Activated CD4-positive, alpha-beta T cell treated with anti-CD3 and anti-CD28 coated beads, Interleukin-2, amount 10 ng/mL, durations not matched to agents 7 days and 5 days (primary cell): Measurements from ENCODE around the gene KIZ. TPM values are rescaled to one million over a fixed set of nuclear protein-coding genes. Genes with fewer than 3 reads are reported as not detected.

Source experiments
- CTCF ChIA-PET: fragments of 350-600 bp; sonication (Branson Sonifier 250); formaldehyde crosslinking; loops from one replicate; lab custom pipeline; 2021; ENCODE audit warnings: antibody characterized with exemption; lab: Charles Lee
- POLR2A ChIA-PET: fragments of 350-600 bp; sonication (Branson Sonifier 250); formaldehyde crosslinking; loops from one replicate; lab custom pipeline; 2021; ENCODE audit warnings: antibody characterized with exemption; lab: Charles Lee
- DNase-seq: peaks from one replicate; pipeline ENCODE4 v3.0.0-alpha.2; 2020
- H3K27ac Mint-ChIP-seq: one replicate; pipeline ENCODE4 v1.8.0; 2021; ENCODE audit warnings: mild to moderate bottlenecking, moderate library complexity, mixed read lengths
- H3K27me3 Mint-ChIP-seq: one replicate; pipeline ENCODE4 v1.8.0; 2021; ENCODE audit warnings: mixed read lengths
- H3K36me3 Mint-ChIP-seq: one replicate; pipeline ENCODE4 v1.8.0; 2021; ENCODE audit warnings: low read depth, mixed read lengths
- H3K4me1 Mint-ChIP-seq: one replicate; pipeline ENCODE4 v1.8.0; 2021; ENCODE audit warnings: mixed read lengths
- H3K4me3 Mint-ChIP-seq: one replicate; pipeline ENCODE4 v1.8.0; 2021; ENCODE audit warnings: mild to moderate bottlenecking, moderate library complexity, mixed read lengths
- H3K9me3 Mint-ChIP-seq: one replicate; pipeline ENCODE4 v1.8.0; 2021; ENCODE audit warnings: mixed read lengths
- total RNA-seq, 2 experiments: library from RNA; stranded (reverse); gene quantifications; one replicate each; pipeline ENCODE4 v1.2.3, GENCODE V29; 2021

Gene KIZ
- total RNA-seq, 2 experiments from 2014 or later = 13.6 to 15.3 TPM

DNA sequence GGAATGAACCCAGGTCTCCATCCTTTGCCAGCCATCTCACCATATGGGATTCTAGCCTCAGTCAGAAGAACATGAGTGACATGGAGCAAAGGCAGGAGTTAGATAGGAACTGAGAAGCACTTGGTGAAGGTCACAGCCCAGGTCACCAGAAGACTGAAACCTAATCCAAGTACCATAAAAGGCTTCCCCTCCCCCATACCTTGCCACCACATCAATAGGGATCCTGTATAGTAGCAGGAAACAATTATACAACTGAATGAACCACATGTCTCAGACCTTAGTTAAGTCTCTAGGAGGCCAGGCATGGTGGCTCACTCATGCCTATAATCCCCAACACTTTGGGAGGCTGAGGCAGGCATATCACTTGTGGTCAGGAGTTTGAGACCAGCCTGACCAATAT lies 49.6 kb downstream of the KIZ start:
- Mint-ChIP-seq H3K36me3 (peaks cover 19% of the 10 kb centered on the region), H3K4me1 (peaks cover 17% of the 10 kb centered on the region), H3K4me3 (no peak overlapping the region), H3K27me3 (no peaks in the 10 kb centered on the region), H3K9me3 (peaks cover 9% of the 10 kb centered on the region), H3K27ac (no peak overlapping the region)
- ChIA-PET CTCF (no interaction called here), POLR2A (no interaction called here)
- peak; percentile 69 for DNase-seq

DNA sequence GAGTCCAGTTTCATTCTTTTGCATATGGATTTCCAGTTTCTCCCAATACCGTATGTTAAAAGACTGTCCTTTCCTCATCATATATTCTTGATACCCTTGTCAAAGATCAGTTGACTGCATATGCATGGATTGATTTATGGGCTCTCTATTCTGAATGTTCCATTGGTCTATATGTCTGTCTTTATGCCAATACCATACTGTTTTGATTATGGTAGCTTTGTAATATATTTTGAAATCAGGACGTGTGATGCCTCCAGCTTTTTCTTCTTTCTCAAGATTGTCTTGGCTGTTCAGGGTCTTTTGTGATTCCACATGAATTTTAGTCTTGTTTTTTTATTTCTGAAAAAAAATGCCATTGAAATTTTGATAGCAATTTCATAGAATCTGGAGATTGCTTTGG lies 51.9 kb downstream of the KIZ start:
- Mint-ChIP-seq H3K9me3 (peaks cover 5% of the 10 kb centered on the region), H3K27ac (no peak overlapping the region), H3K4me1 (peaks cover 17% of the 10 kb centered on the region), H3K36me3 (peaks cover 12% of the 10 kb centered on the region), H3K27me3 (no peaks in the 10 kb centered on the region), H3K4me3 (no peak overlapping the region)
- ChIA-PET CTCF (no interaction called here), POLR2A (interaction anchor here (0.8 kb wide), 1 partner anchor 393 kb away, joined by 5 read pairs; no protein-coding TSS in a partner anchor)
- DNase-seq = no peak

DNA sequence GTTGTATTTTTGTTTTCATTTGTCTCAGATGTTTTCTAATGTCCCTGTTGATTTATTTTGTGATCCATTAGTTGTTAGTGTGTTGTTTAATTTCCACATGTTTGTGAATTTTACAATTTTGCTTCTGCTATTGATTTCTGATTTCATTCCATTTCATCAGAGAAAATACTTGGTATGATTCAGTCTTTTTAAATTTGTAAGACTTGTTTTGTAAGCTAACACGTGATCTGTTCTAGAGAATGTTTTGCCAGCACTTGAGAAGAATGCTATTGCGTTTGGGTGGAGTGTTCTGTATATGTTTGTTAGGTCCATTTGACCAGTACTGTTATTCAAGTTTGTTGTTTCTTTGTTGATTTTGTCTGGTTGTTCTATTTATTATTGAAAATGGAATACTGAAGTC lies 53.9 kb downstream of the KIZ start:
- no peak overlapping the region for H3K27ac Mint-ChIP-seq
- ChIA-PET POLR2A (no interaction called here), CTCF (no interaction called here)
- H3K27me3 Mint-ChIP-seq = no peaks in the 10 kb centered on the region
- peaks cover 17% of the 10 kb centered on the region for H3K4me1 Mint-ChIP-seq
- H3K9me3 Mint-ChIP-seq = peaks cover 5% of the 10 kb centered on the region
- H3K4me3 Mint-ChIP-seq = no peak overlapping the region
- H3K36me3 Mint-ChIP-seq = peaks cover 10% of the 10 kb centered on the region
- no peak for DNase-seq

DNA sequence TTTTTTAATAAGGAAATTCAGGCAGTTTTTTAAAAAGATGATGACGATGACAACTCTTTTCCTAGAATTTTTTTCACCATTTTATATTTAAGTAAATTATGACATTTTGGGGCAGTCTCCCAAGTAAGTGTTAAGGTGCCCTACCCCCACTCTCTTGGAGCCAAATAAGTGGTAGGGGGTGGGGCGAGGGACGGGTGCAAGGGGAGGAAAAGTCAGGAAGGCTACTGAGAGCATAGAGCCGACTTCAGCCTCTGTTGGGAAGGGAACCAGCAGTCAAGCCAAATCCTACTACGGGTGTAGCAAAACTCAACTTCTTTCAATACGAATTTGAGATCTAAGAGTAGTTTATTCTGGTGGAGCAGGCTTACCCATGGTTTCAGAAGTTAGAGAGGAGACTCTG lies 54.4 kb downstream of the KIZ start:
- Mint-ChIP-seq H3K4me1 (peaks cover 12% of the 10 kb centered on the region), H3K9me3 (peaks cover 5% of the 10 kb centered on the region), H3K4me3 (no peak overlapping the region), H3K36me3 (peaks cover 10% of the 10 kb centered on the region), H3K27ac (no peak overlapping the region), H3K27me3 (no peaks in the 10 kb centered on the region)
- no peak for DNase-seq
- ChIA-PET CTCF (no interaction called here), POLR2A (no interaction called here)

DNA sequence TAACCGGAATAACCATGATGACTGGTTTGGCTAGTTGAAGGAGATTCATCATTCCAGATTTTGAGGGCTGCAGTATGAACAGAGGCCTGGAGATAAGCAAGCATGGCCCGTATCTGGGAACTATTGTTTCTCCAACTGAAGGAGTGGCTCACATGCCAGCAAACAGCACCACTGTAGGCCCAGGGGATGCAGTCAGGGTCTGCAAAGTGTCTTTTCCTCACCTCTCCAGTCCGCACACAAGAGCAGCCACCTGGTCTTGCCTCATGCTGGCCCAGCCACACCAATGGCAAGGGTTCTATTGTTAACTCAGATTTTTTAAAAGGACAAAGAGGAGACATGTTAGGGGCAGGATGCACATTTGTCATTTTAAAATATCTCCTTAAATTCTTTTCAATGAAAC lies 55.1 kb downstream of the KIZ start:
- H3K27me3 Mint-ChIP-seq = no peaks in the 10 kb centered on the region
- DNase-seq = no peak
- no peak overlapping the region for H3K4me3 Mint-ChIP-seq
- ChIA-PET CTCF (no interaction called here), POLR2A (no interaction called here)
- no peak overlapping the region for H3K27ac Mint-ChIP-seq
- H3K36me3 Mint-ChIP-seq = peaks cover 10% of the 10 kb centered on the region
- H3K9me3 Mint-ChIP-seq = peaks cover 5% of the 10 kb centered on the region
- peaks cover 5% of the 10 kb centered on the region for H3K4me1 Mint-ChIP-seq

DNA sequence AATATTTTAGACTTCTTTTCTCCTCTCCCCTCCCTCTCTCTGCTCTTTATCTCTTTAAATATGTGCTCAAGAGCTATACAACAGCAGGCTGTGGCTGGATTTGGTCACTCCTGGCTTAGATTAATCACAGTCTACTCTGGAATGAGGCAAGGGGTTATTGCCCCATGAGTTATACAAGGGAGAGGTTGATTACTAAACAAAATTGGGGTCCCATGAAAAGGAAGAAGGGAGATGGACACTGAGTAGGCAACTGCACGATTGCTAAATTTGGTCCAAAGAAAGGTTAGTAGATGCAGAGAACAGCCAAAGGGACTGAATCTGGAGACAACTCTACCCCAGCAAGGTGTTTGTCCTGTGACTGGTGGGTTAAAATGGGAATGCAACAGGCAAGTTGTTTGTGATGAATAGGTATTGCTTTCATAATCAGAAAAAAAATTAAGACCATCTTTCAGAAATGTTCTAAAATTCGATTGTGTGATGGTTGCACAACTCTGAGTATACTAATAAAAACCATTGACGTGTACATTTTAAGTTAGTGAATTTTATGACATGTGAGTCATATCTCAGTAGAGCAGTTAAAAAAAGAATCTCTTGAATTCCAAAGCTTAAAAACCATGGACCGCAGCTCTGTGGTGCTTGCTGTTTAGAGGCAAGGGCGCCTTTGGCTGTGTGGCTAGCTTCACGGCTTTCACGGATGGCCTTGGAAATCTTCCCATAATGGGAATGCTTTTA lies 57.1 kb downstream of the KIZ start:
- CTCF ChIA-PET = interaction anchor here (0.6 to 1.4 kb wide), 2 partner anchors 15 to 199 kb away, joined by 3 to 4 read pairs; no protein-coding TSS in a partner anchor
- H3K27ac Mint-ChIP-seq = no peak overlapping the region
- H3K9me3 Mint-ChIP-seq = no peaks in the 10 kb centered on the region
- no peak overlapping the region for H3K4me3 Mint-ChIP-seq
- DNase-seq = no peak
- POLR2A ChIA-PET = no interaction called here
- H3K4me1 Mint-ChIP-seq = no peaks in the 10 kb centered on the region
- no peaks in the 10 kb centered on the region for H3K27me3 Mint-ChIP-seq
- H3K36me3 Mint-ChIP-seq = no peaks in the 10 kb centered on the region

DNA sequence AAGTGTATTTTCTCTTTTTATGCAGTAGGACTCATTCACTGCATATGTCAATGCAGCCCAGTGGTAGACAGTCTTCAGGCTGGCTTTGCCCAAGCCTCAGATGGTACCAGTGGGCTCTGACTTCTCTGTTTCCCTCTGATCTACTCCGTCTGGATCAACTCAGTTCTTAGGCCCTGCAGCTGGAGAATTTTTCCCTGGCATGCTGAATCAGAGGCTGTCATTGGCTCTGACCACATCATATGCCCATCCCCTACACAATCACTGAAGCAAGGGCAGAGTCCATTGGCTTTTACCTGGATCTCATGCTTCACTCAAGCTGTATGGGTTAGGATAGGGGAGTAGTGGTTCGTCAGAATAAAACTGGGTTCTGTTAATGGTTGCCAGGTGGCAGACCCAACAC lies 57.8 kb downstream of the KIZ start:
- POLR2A ChIA-PET = no interaction called here
- Mint-ChIP-seq H3K4me3 (no peak overlapping the region), H3K9me3 (no peaks in the 10 kb centered on the region), H3K4me1 (no peaks in the 10 kb centered on the region), H3K27me3 (no peaks in the 10 kb centered on the region), H3K36me3 (no peaks in the 10 kb centered on the region), H3K27ac (no peak overlapping the region)
- CTCF ChIA-PET = no interaction called here
- no peak for DNase-seq

DNA sequence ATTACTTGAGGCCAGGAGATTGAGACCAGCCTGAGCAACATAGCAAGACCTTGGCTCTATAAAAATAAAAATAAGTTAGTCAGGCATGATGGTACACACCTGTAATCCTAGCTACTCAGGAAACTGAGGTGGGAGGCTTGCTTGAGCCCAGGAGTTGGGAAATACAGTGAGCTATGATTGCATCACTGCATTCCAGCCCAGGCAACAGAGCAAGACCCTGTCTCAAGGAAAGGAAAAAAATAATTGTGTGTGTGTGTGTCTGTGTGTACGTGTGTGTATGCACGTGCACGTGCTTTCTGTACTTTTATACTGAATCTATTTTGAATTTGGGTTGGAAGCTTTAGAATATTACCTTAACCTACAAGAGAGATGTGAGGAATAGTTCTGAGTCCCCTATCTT lies 58.9 kb downstream of the KIZ start:
- Mint-ChIP-seq H3K4me1 (no peaks in the 10 kb centered on the region), H3K27me3 (no peaks in the 10 kb centered on the region)

DNA sequence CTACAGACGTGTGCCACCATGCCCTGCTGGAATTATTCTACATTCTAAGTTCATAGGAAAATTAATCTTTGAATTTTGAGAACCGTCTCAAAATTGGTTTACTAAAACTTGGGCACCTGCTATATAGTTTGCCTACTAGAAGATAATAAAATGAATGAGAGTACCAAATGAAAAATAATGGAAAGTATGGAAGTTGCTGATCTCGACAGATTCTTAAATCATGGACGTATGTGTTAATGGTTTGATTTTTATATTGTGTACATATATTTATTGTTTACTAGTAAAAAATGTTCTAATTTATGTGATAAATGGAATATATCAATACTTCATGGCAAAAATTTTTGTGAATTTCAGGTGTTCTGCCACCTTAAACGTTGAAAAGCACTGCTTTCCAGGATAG lies 60.0 kb downstream of the KIZ start:
- Mint-ChIP-seq H3K4me3 (no peak overlapping the region), H3K36me3 (no peaks in the 10 kb centered on the region)

More for the DNA sequence above, 58.9 kb downstream of the KIZ start:
- ChIA-PET CTCF (interaction anchor here (0.6 kb wide), 1 partner anchor 389 kb away, joined by 3 read pairs; no protein-coding TSS in a partner anchor), POLR2A (no interaction called here)
- DNase-seq = no peak
- H3K9me3 Mint-ChIP-seq = no peaks in the 10 kb centered on the region
- H3K27ac Mint-ChIP-seq = no peak overlapping the region
- H3K36me3 Mint-ChIP-seq = no peaks in the 10 kb centered on the region
- H3K4me3 Mint-ChIP-seq = no peak overlapping the region

DNA sequence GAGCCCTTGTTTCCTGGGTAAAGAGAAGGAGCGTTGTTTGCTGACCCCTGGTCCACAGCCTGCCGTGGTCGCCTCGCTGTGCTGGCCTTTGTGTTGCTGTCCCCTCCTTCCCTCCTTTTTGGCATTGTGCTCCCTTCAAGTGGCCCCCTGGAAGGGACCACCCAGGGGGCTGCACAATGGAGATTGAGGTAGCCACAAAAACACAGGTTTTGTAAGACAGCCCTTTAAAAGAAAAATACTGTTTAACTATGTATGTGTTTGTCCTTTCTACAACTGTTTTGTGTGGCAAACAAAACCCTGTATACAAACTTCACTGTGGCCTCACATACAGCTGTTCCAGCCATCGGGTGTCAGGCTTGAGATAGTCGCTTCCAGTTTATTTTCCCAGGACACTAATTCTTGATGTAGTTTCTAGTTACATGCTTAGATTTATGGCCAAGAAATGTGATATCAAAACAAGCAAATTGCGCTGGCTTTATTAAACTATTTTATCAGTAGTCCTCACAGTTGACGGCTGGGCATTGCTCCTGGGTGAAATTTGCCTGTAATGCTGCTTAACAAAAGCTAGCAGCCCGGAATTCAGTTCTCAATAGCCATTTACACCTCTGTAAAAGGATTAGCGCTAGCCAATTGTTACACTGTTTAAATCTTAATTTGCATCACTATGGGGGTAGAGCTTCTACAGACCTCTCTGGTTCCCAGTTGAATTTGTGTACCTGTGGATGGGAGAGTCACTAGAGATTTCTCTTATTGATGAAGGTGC lies 64.1 kb downstream of the KIZ start:
- no peaks in the 10 kb centered on the region for H3K4me1 Mint-ChIP-seq
- CTCF ChIA-PET = interaction anchor here (0.5 kb wide), 1 partner anchor 112 kb away, joined by 4 read pairs; no protein-coding TSS in a partner anchor
- no peaks in the 10 kb centered on the region for H3K27me3 Mint-ChIP-seq
- POLR2A ChIA-PET = no interaction called here
- no peak overlapping the region for H3K4me3 Mint-ChIP-seq
- no peak overlapping the region for H3K27ac Mint-ChIP-seq
- H3K36me3 Mint-ChIP-seq = no peaks in the 10 kb centered on the region
- no peak for DNase-seq
- no peaks in the 10 kb centered on the region for H3K9me3 Mint-ChIP-seq

More for the DNA sequence above, 60.0 kb downstream of the KIZ start:
- POLR2A ChIA-PET = no interaction called here
- H3K9me3 Mint-ChIP-seq = no peaks in the 10 kb centered on the region
- H3K4me1 Mint-ChIP-seq = no peaks in the 10 kb centered on the region
- no peaks in the 10 kb centered on the region for H3K27me3 Mint-ChIP-seq
- CTCF ChIA-PET = no interaction called here
- no peak for DNase-seq
- no peak overlapping the region for H3K27ac Mint-ChIP-seq

DNA sequence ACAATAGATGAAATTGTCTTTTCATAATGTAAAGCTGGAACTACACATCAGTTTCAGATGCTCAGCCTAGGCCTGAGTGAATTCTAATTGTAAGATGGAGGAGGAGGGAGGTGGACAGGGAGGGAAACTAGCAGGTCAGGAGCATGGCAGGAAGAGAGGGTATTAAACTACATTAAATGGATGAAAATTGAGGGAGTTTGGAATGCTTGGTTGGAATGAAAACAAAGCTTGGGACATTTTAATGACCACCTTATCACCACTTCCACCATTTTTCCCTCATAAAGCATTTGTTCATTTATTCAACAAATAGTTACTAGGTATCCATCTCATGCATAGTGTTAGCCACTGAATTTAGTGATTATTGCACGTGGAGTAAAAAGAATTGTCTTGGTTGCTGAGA lies 65.0 kb downstream of the KIZ start:
- Mint-ChIP-seq H3K4me1 (no peaks in the 10 kb centered on the region), H3K27ac (no peak overlapping the region), H3K36me3 (no peaks in the 10 kb centered on the region), H3K4me3 (no peak overlapping the region), H3K27me3 (no peaks in the 10 kb centered on the region), H3K9me3 (no peaks in the 10 kb centered on the region)
- POLR2A ChIA-PET = no interaction called here
- CTCF ChIA-PET = no interaction called here
- DNase-seq = no peak

DNA sequence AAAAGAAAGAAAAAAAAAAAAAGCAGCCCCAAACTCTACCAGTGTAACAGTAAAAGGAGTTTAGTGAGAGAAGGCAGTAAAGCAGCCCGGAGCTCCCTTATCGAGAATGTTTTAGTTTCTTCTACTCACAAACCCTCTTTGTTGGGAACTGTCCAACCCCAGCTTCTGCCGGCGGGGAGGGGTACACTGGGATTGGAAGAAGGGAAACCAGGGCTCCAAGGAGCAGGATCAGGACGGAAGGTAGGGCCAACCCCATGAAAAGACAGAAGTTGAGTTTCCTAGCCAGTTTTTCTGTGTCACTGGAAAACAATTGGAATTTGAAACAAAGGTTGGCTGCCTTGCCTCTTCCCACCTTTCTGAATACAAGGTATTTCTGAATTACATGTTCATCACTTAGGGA lies 66.0 kb downstream of the KIZ start:
- CTCF ChIA-PET = no interaction called here

DNA sequence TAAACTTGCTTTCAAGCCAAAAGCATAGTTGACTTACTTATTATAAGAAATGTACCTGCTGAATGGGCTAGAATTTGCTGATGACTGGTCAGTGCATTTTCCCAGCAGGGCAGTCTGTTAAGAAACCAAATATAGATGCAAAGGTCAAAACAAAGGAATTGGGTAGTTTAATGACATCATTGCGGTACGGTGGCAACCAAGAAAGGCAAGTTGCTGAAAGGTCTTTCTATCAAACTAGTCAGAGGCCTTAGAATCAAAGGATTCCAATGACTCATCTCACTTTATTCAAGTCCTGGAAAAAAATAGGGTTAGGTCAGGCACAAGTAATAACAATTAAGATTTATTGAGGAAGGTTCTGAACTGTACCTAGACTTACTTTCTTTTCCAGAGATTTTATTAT lies 76.4 kb downstream of the KIZ start:
- no peak overlapping the region for H3K4me3 Mint-ChIP-seq
- no peaks in the 10 kb centered on the region for H3K9me3 Mint-ChIP-seq
- H3K27ac Mint-ChIP-seq = no peak overlapping the region
- no peak for DNase-seq
- no peaks in the 10 kb centered on the region for H3K27me3 Mint-ChIP-seq
- H3K4me1 Mint-ChIP-seq = no peaks in the 10 kb centered on the region
- no peaks in the 10 kb centered on the region for H3K36me3 Mint-ChIP-seq
- ChIA-PET POLR2A (no interaction called here), CTCF (no interaction called here)

More for the DNA sequence above, 66.0 kb downstream of the KIZ start:
- POLR2A ChIA-PET = no interaction called here
- Mint-ChIP-seq H3K4me1 (no peaks in the 10 kb centered on the region), H3K27ac (no peak overlapping the region), H3K4me3 (no peak overlapping the region), H3K36me3 (no peaks in the 10 kb centered on the region), H3K9me3 (no peaks in the 10 kb centered on the region), H3K27me3 (no peaks in the 10 kb centered on the region)
- DNase-seq = no peak
